GM13977 (cell line): ENCODE data around the gene P2RY11.

Source experiments
- DNase-seq: peaks from one replicate; pipeline ENCODE4 v3.0.0; 2012; ENCODE audit warnings: low spot score
- in situ Hi-C: fragments of 300-500 bp; cut with MboI; formaldehyde crosslinking; loops from one replicate; pipeline ENCODE4 v1.12.0; 2022; ENCODE audit warnings: low sequenced_read_pairs, low pct_unique_long_range_greater_than_20kb, mixed read lengths, inconsistent platforms; ENCODE audit not compliant: unreplicated experiment
- TF ChIP-seq, protein P1 (sequence below): IDR thresholded peaks from 2 replicates; pipeline ENCODE4 v1.5.1; 2012; ENCODE audit warnings: mild to moderate bottlenecking, control low read depth; ENCODE audit not compliant: insufficient read depth; ENCODE audit errors: extremely low read depth, missing control alignments

P2RY11 gene

GRCh38 chr19:10144361-10144760, 32.9 kb downstream of the P2RY11 start:
- in situ Hi-C loops: no loop called here
- DNase-seq: no peak
- TF ChIP-seq, protein P1, sequence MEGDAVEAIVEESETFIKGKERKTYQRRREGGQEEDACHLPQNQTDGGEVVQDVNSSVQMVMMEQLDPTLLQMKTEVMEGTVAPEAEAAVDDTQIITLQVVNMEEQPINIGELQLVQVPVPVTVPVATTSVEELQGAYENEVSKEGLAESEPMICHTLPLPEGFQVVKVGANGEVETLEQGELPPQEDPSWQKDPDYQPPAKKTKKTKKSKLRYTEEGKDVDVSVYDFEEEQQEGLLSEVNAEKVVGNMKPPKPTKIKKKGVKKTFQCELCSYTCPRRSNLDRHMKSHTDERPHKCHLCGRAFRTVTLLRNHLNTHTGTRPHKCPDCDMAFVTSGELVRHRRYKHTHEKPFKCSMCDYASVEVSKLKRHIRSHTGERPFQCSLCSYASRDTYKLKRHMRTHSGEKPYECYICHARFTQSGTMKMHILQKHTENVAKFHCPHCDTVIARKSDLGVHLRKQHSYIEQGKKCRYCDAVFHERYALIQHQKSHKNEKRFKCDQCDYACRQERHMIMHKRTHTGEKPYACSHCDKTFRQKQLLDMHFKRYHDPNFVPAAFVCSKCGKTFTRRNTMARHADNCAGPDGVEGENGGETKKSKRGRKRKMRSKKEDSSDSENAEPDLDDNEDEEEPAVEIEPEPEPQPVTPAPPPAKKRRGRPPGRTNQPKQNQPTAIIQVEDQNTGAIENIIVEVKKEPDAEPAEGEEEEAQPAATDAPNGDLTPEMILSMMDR: no peak

GRCh38 chr19:10145031-10145430, 33.5 kb downstream of the P2RY11 start:
- TF ChIP-seq, protein P1: no peak
- no peak for DNase-seq
- in situ Hi-C loops: no loop called here

GRCh38 chr19:10146142-10146541, 34.6 kb downstream of the P2RY11 start:
- in situ Hi-C loops: no loop called here

GRCh38 chr19:10149427-10149826, 37.9 kb downstream of the P2RY11 start:
- in situ Hi-C loops: no loop called here
- TF ChIP-seq, protein P1: no peak
- no peak for DNase-seq

More at GRCh38 chr19:10146142-10146541, 34.6 kb downstream of the P2RY11 start:
- DNase-seq: no peak
- TF ChIP-seq, protein P1: no peak

DNA sequence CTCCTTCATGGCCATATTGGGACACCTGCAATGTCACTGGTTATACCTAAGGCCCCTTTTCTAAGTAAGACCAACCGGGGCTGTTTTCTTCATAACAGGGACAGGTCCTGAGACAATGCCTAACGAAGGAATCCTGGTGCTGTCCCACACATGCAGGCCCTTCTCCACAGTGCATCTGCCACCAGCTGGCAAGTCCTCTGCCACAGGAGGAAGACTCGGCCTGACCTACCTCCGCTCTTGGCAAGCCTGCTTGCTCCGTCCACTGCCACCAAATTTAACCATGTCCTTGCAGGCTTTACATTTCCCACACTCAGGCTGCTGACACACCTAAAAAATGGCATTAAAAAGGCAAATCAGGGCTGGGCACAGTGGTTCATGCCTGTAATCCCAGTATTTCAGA, 40.0 kb downstream of the P2RY11 start:
- TF ChIP-seq, protein P1: no peak
- in situ Hi-C loops: no loop called here
- DNase-seq: no peak

DNA sequence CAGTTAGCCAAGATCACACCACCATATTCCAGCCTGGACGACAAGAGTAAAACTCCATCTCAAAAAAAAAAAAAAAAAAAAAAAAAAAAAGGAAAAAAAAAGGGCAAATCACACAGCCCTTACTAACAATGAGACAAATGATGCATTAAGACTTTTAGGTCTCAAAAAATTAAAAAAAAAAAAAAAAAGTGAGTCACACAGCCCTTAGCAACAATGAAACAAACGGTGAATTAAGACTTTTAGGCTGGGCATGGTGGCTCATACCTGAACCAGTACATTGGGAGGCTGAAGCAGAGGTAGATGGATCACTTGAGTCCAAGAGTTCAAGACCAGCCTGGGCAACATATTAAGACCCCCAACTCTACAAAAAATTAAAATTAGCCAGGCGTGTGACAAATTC, 40.6 kb downstream of the P2RY11 start:
- DNase-seq: no peak
- in situ Hi-C loops: no loop called here
- TF ChIP-seq, protein P1: no peak

GRCh38 chr19:10155839-10156238, 44.3 kb downstream of the P2RY11 start:
- DNase-seq: no peak
- in situ Hi-C loops: no loop called here

More at GRCh38 chr19:10155839-10156238, 44.3 kb downstream of the P2RY11 start:
- TF ChIP-seq, protein P1: no peak
